ENCODE data around the gene OR2S2. TPM values are rescaled to one million over a fixed set of nuclear protein-coding genes. Genes with fewer than 3 reads are reported as not detected.
"Not testable (repeated sequence)": the region's sequence is repeated elsewhere in the genome, so short reads cannot be mapped to it uniquely, and the experiment has no call there.

OR2S2 gene
- total RNA-seq, 1 experiment from 2014 or later: not detected

DNA sequence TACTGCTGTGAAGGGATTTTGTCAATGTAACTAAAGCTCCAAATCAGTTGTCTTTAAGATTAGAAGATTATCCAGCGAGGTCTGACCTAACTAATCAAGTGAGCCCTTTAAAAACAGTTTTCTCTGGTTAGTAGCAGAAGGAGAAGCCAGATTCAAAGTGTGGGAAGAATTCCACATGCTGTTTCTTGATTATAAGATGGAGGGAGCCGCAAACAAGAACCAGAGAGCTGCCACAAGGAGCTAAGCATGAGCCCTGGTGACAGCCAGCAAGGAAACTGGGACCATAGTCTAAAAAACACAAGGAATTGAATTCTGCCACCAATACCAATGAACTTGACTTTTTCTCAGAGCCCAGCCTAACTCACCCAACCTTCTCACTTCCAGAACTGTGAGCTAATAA is 37.0 kb upstream of the OR2S2 start:
- Mint-ChIP-seq H3K27ac (ENCODE audit: low read depth, unreplicated experiment) (no peak overlapping the region), H3K27me3 (ENCODE audit: insufficient read depth, unreplicated experiment) (peaks cover 49% of the 10 kb centered on the region), H3K4me3 (ENCODE audit: unreplicated experiment) (no peak overlapping the region), H3K36me3 (ENCODE audit: insufficient read depth, unreplicated experiment) (no peaks in the 10 kb centered on the region), H3K4me1 (ENCODE audit: insufficient read depth, unreplicated experiment) (no peaks in the 10 kb centered on the region), H3K9me3 (ENCODE audit: unreplicated experiment) (no peaks in the 10 kb centered on the region)
- ChIA-PET CTCF (interaction anchor here (0.7 to 2.3 kb wide), 3 partner anchors 13 to 80 kb away, joined by 3 to 13 read pairs (median 4); no protein-coding TSS in a partner anchor), POLR2A (interaction anchor here (1.2 to 1.4 kb wide), 2 partner anchors 10 to 11 kb away, joined by 5 read pairs; no protein-coding TSS in a partner anchor)
- BruUV-seq (replicated peaks): no TSS peak
- no peak for DNase-seq (ENCODE audit: unreplicated experiment)
- TF ChIP-seq, protein P1, sequence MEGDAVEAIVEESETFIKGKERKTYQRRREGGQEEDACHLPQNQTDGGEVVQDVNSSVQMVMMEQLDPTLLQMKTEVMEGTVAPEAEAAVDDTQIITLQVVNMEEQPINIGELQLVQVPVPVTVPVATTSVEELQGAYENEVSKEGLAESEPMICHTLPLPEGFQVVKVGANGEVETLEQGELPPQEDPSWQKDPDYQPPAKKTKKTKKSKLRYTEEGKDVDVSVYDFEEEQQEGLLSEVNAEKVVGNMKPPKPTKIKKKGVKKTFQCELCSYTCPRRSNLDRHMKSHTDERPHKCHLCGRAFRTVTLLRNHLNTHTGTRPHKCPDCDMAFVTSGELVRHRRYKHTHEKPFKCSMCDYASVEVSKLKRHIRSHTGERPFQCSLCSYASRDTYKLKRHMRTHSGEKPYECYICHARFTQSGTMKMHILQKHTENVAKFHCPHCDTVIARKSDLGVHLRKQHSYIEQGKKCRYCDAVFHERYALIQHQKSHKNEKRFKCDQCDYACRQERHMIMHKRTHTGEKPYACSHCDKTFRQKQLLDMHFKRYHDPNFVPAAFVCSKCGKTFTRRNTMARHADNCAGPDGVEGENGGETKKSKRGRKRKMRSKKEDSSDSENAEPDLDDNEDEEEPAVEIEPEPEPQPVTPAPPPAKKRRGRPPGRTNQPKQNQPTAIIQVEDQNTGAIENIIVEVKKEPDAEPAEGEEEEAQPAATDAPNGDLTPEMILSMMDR (IDR thresholded peaks at IDR 0.05; ENCODE audit: unreplicated experiment): no peak
- intact Hi-C loops (cut with micrococcal nuclease): no loop called here

DNA sequence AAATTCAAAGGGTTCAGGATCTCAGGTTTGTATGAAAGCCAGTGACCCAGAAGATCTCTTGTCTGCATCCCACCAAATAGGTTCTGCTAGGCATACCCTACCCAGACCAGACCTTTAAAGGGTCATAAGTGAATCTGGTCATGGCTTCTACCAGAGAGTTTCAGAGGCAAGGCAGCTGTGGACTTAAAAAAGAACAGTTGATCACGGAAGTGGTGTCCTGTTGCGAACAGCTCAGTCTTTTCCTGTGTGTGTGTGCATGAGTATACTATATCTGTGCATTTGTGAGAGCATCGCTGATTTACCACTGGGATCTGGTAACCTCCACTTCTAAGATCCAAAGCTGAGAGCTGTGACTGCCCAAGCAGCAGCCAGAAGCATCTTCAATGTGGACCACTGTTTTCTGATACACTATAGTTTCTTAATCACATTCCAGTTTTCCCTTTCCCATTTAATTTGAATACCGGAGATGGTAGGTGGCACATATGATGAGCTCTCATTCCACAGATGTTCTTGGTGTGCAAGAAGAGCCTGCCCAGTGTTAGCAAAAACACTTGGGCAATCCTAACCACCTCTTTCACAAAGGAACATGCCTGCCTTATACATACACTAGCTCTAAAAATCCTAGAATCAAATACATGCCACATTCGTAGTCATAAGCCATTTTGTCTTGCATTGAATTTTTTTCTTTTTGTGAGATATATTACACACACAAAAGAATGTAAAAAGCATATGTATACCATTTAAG is 36.2 kb upstream of the OR2S2 start:
- H3K4me3 Mint-ChIP-seq (ENCODE audit: unreplicated experiment): no peak overlapping the region
- no TSS peak for BruUV-seq (replicated peaks)
- ChIA-PET POLR2A (interaction anchor here (1.2 to 1.4 kb wide), 2 partner anchors 10 kb away, joined by 5 read pairs; no protein-coding TSS in a partner anchor), CTCF (interaction anchor here (0.5 to 2.3 kb wide), 4 partner anchors 14 to 93 kb away, joined by 3 to 13 read pairs (median 4); no protein-coding TSS in a partner anchor)
- no peaks in the 10 kb centered on the region for H3K9me3 Mint-ChIP-seq (ENCODE audit: unreplicated experiment)
- peaks cover 52% of the 10 kb centered on the region for H3K27me3 Mint-ChIP-seq (ENCODE audit: insufficient read depth, unreplicated experiment)
- no peak for DNase-seq (ENCODE audit: unreplicated experiment)
- H3K27ac Mint-ChIP-seq (ENCODE audit: low read depth, unreplicated experiment): no peak overlapping the region
- TF ChIP-seq, protein P1 (IDR thresholded peaks at IDR 0.05; ENCODE audit: unreplicated experiment): no peak
- H3K4me1 Mint-ChIP-seq (ENCODE audit: insufficient read depth, unreplicated experiment): no peaks in the 10 kb centered on the region
- no peaks in the 10 kb centered on the region for H3K36me3 Mint-ChIP-seq (ENCODE audit: insufficient read depth, unreplicated experiment)
- intact Hi-C loops (cut with micrococcal nuclease): no loop called here

DNA sequence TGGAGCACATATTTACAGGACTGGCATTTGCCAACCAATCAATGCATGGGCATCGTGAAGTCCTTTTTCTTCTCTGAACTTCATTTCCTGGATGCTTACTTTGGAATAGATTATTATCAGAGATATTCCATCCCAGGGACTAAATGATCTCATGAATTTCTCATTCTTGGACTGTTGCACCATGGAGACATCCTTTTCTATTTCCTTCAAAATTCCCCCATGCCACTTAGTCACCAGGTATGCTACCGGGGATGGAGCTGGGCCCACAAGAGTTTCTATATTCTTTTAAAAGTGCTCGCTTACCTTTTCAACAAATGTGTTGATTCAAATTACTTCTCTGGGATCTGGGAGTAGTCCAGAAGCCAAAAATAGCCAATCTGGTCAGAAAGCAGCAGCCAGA is 35.2 kb upstream of the OR2S2 start:
- H3K27me3 Mint-ChIP-seq (ENCODE audit: insufficient read depth, unreplicated experiment): peaks cover 62% of the 10 kb centered on the region

DNA sequence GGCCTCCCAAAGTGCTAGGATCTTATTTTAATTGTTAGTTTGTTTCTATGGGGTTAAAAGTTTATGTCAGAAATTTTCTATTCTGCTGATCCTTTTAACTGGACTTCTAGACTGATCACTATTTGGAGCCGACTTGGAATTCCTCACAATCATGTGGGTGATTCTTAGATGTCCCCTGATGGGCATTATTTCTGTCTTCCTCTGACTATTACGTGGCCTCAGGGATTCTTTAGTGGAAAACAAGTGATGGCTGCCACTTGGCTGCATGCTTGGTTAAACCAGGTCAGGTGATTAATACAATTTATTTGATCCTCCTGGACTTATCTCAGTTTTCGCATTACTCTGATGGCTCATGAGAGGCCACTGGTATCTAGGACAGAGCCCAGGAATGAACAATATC is 32.2 kb upstream of the OR2S2 start:
- TF ChIP-seq, protein P1 (IDR thresholded peaks at IDR 0.05; ENCODE audit: unreplicated experiment): no peak
- CTCF ChIA-PET: interaction anchor here (1.2 kb wide), 1 partner anchor 17 kb away, joined by 3 read pairs; no protein-coding TSS in a partner anchor
- H3K36me3 Mint-ChIP-seq (ENCODE audit: insufficient read depth, unreplicated experiment): no peaks in the 10 kb centered on the region
- DNase-seq (ENCODE audit: unreplicated experiment): no peak
- intact Hi-C loops (cut with micrococcal nuclease): no loop called here
- H3K9me3 Mint-ChIP-seq (ENCODE audit: unreplicated experiment): no peaks in the 10 kb centered on the region
- no peak overlapping the region for H3K4me3 Mint-ChIP-seq (ENCODE audit: unreplicated experiment)
- no TSS peak for BruUV-seq (replicated peaks)
- POLR2A ChIA-PET: no interaction called here
- H3K27me3 Mint-ChIP-seq (ENCODE audit: insufficient read depth, unreplicated experiment): peaks cover 90% of the 10 kb centered on the region
- H3K4me1 Mint-ChIP-seq (ENCODE audit: insufficient read depth, unreplicated experiment): no peaks in the 10 kb centered on the region
- no peak overlapping the region for H3K27ac Mint-ChIP-seq (ENCODE audit: low read depth, unreplicated experiment)

More for the DNA sequence above, 35.2 kb upstream of the OR2S2 start:
- intact Hi-C loops (cut with micrococcal nuclease); H3K9me3 Mint-ChIP-seq (ENCODE audit: unreplicated experiment); H3K4me3 Mint-ChIP-seq (ENCODE audit: unreplicated experiment); H3K4me1 Mint-ChIP-seq (ENCODE audit: insufficient read depth, unreplicated experiment); POLR2A ChIA-PET; H3K27ac Mint-ChIP-seq (ENCODE audit: low read depth, unreplicated experiment); BruUV-seq (replicated peaks); H3K36me3 Mint-ChIP-seq (ENCODE audit: insufficient read depth, unreplicated experiment); DNase-seq (ENCODE audit: unreplicated experiment): not testable (repeated sequence)
- CTCF ChIA-PET: interaction anchor here (2.3 kb wide), 1 partner anchor 15 kb away, joined by 13 read pairs; no protein-coding TSS in a partner anchor
